NCI-H82 (cell line): ENCODE data around the gene PCNX2.
"Not testable (repeated sequence)": the region's sequence is repeated elsewhere in the genome, so short reads cannot be mapped to it uniquely, and the experiment has no call there.

Experiments used
- DNase-seq: peaks from one replicate; lab custom pipeline; 2025; lab: John Stamatoyannopoulos, UW

Gene PCNX2

GRCh38 chr1:233006108-233006507 lies 289.4 kb downstream of the PCNX2 start:
- no peak for DNase-seq

GRCh38 chr1:233005703-233006102 lies 289.8 kb downstream of the PCNX2 start:
- DNase-seq: no peak

- no peak for DNase-seq
These were observed 290.4 kb downstream of the PCNX2 start for GRCh38 chr1:233005156-233005555.

GRCh38 chr1:233004451-233004850 lies 291.1 kb downstream of the PCNX2 start:
- DNase-seq: no peak

- DNase-seq: not testable (repeated sequence)
These were observed 291.9 kb downstream of the PCNX2 start for GRCh38 chr1:233003638-233004037.

GRCh38 chr1:232999956-233000625 lies 295.4 kb downstream of the PCNX2 start:
- DNase-seq: no peak

- DNase-seq: no peak
These were observed 296.9 kb downstream of the PCNX2 start for GRCh38 chr1:232998646-232999045.

- no peak for DNase-seq
These were observed 297.4 kb downstream of the PCNX2 start for GRCh38 chr1:232998138-232998537.

- DNase-seq: no peak
These were observed 299.4 kb downstream of the PCNX2 start for GRCh38 chr1:232996143-232996542.

GRCh38 chr1:232995189-232995588 lies 300.3 kb downstream of the PCNX2 start:
- DNase-seq: no peak

GRCh38 chr1:232993555-232993954 lies 302.0 kb downstream of the PCNX2 start:
- no peak for DNase-seq

- DNase-seq: no peak
These were observed 303.3 kb downstream of the PCNX2 start for GRCh38 chr1:232992227-232992626.

GRCh38 chr1:232991238-232991637 lies 304.3 kb downstream of the PCNX2 start:
- DNase-seq: no peak

- DNase-seq: no peak
These were observed 305.1 kb downstream of the PCNX2 start for GRCh38 chr1:232990176-232991128.

GRCh38 chr1:232988572-232989040 lies 306.9 kb downstream of the PCNX2 start:
- DNase-seq: peak; percentile 70

- DNase-seq: no peak
These were observed 307.8 kb downstream of the PCNX2 start for GRCh38 chr1:232987774-232988140.

- no peak for DNase-seq
These were observed 308.3 kb downstream of the PCNX2 start for GRCh38 chr1:232987046-232987773.

- no peak for DNase-seq
These were observed 309.0 kb downstream of the PCNX2 start for GRCh38 chr1:232986527-232986922.

- DNase-seq: no peak
These were observed 309.5 kb downstream of the PCNX2 start for GRCh38 chr1:232985882-232986526.

GRCh38 chr1:232984577-232985425 lies 310.7 kb downstream of the PCNX2 start:
- no peak for DNase-seq
